Neuron (in vitro differentiated cells): Measurements from ENCODE around the gene CCDC39.

Experiments used
- H2AFZ ChIP-seq: one replicate; pipeline ENCODE4 v1.6.1; 2013; ENCODE audit warnings: low read depth, mild to moderate bottlenecking, inconsistent platforms, low read length, moderate library complexity
- H3K27me3 ChIP-seq: one replicate; pipeline ENCODE4 v1.6.1; 2013; ENCODE audit warnings: low read length; ENCODE audit not compliant: insufficient read depth
- H3K36me3 ChIP-seq: one replicate; pipeline ENCODE4 v1.6.1; 2013; ENCODE audit warnings: low read length; ENCODE audit not compliant: insufficient read depth
- H3K4me1 ChIP-seq: one replicate; pipeline ENCODE4 v1.6.1; 2013; ENCODE audit warnings: low read length; ENCODE audit not compliant: insufficient read depth
- H3K4me3 ChIP-seq: 2 replicates; pipeline ENCODE4 v1.5.1; 2013; ENCODE audit warnings: mild to moderate bottlenecking, low read length, moderate library complexity
- H3K9me3 ChIP-seq: one replicate; pipeline ENCODE4 v1.6.1; 2013; ENCODE audit warnings: low read length

The CCDC39 gene

GRCh38 chr3:180570238-180570637 lies 109.1 kb downstream of the CCDC39 start:
- peaks cover 3% of the 10 kb centered on the region for H3K27me3 ChIP-seq
- no peaks in the 10 kb centered on the region for H3K9me3 ChIP-seq
- no peak overlapping the region for H3K4me3 ChIP-seq
- H3K36me3 ChIP-seq = no peaks in the 10 kb centered on the region
- H2AFZ ChIP-seq = no peak overlapping the region
- no peaks in the 10 kb centered on the region for H3K4me1 ChIP-seq

- Histone ChIP-seq H3K27me3 (peaks cover 3% of the 10 kb centered on the region), H2AFZ (no peak overlapping the region), H3K4me3 (no peak overlapping the region), H3K9me3 (no peaks in the 10 kb centered on the region), H3K4me1 (no peaks in the 10 kb centered on the region), H3K36me3 (no peaks in the 10 kb centered on the region)
Observed at GRCh38 chr3:180564676-180565075, 114.6 kb downstream of the CCDC39 start.
